Stomach (tissue), 9 donors: Measurements from ENCODE around the gene TEAD3. TPM values are rescaled to one million over a fixed set of nuclear protein-coding genes. Genes with fewer than 3 reads are reported as not detected.
A peak's percentile ranks its signal among the peaks of the same experiment; 100 is the strongest.

Experiments used
- DNase-seq, 2 donors: peaks; one replicate each; pipeline versions ENCODE4 v3.0.0 to v3.0.0-alpha.2; 2013 to 2019
- H3K27ac ChIP-seq, 5 donors: fragments of 200-600 bp in 4 of 5; sonication (generic) in 4 of 5; one replicate each; pipeline ENCODE4 v1.5.1; 2013 to 2019; ENCODE audit warnings: mild to moderate bottlenecking in 1 of 5, moderate library complexity in 1 of 5
- H3K27me3 ChIP-seq, 3 donors: fragments of 200-600 bp; sonication (generic); one replicate each; pipeline ENCODE4 v1.5.1; 2017 to 2019; ENCODE audit warnings: mixed run types in 1 of 3
- H3K36me3 ChIP-seq, 4 donors: fragments of 200-600 bp; sonication (generic); 1 replicate in 3 of 4; 2 replicates in 1 of 4; pipeline ENCODE4 v1.5.1; 2016 to 2019
- H3K4me1 ChIP-seq, 4 donors: fragments of 200-600 bp; sonication (generic); one replicate each; pipeline ENCODE4 v1.5.1; 2016 to 2019
- H3K4me3 ChIP-seq, 4 donors: fragments of 200-600 bp; sonication (generic) in 3 of 4; one replicate each; pipeline ENCODE4 v1.5.1; 2016 to 2019; ENCODE audit warnings: mild to moderate bottlenecking in 1 of 4
- H3K9me3 ChIP-seq, 4 donors: fragments of 200-600 bp; sonication (generic); one replicate each; pipeline ENCODE4 v1.5.1; 2016 to 2019
- CTCF ChIP-seq, 7 experiments: fragments of 450-650 bp in 4 of 7; fragments of 200-600 bp in 3 of 7; sonication (generic) in 3 of 7; IDR thresholded peaks; one replicate each; pipeline ENCODE4 v1.5.1; 2016 to 2019; ENCODE audit warnings: antibody characterized with exemption in 7 of 7, control low read depth in 2 of 7, mild to moderate bottlenecking in 1 of 7
- EP300 ChIP-seq: sonication (generic); formaldehyde crosslinking; IDR thresholded peaks from one replicate; pipeline ENCODE4 v1.6.1; 2017; ENCODE audit warnings: antibody characterized with exemption
- POLR2A ChIP-seq, 4 donors: fragments of 450-650 bp; IDR thresholded peaks; one replicate each; pipeline ENCODE4 v1.6.1; 2016; ENCODE audit warnings: antibody characterized with exemption in 4 of 4, control low read depth in 2 of 4, mild to moderate bottlenecking in 1 of 4, moderate library complexity in 1 of 4
- POLR2AphosphoS5 ChIP-seq, 3 donors: sonication (generic); formaldehyde crosslinking; IDR thresholded peaks; one replicate each; pipeline ENCODE4 v1.6.1; 2016; ENCODE audit warnings: antibody characterized with exemption in 3 of 3
- WGBS, 5 donors: extraction: QIAGEN DNeasy Blood & Tissue Kit in 3 of 5; methylation state at CpG; one replicate each; pipeline versions ENCODE4 v1.1.5 to v1.1.7; 2013 to 2018; 5-methylcytosine and 5-hydroxymethylcytosine counted together
- intact Hi-C: fragments of 100-400 bp; cut with DNase I; formaldehyde crosslinking; loops from one replicate; pipeline ENCODE4 v1.15.1; 2023; ENCODE audit warnings: low total_unique reads
- polyA plus RNA-seq, 3 donors: library from polyadenylated mRNA; stranded (reverse); fragments of 200-250 nt; gene quantifications; one replicate each; pipeline ENCODE4 v1.2.3, GENCODE V29; 2013
- total RNA-seq, 5 donors: library from RNA; depleted of rRNA; stranded (reverse); fragments of >200 nt; gene quantifications; one replicate each; pipeline versions ENCODE4 v1.1.0 to v1.2.3, GENCODE V29; 2014 to 2016
- donor health status: healthy with polysubstance abuse.
- donor health status: Bipolar disorder and iron deficiency.
- donor health status: healthy.

The TEAD3 gene
- total and polyA plus RNA-seq, 8 donors = 13.0 to 49.1 (median 18.9) TPM

GRCh38 chr6:35454391-35455110, 42.3 kb downstream of the TEAD3 start:
- no peak for TF ChIP-seq POLR2AphosphoS5 (IDR thresholded peaks at IDR 0.05)

GRCh38 chr6:35453236-35453635, 43.6 kb downstream of the TEAD3 start:
- Histone ChIP-seq H3K27ac (peak overlapping the region in 1 of 5 donors; percentile 88), H3K4me3 (peak overlapping the region; percentile 58 to 78 (median 71)), H3K4me1 (peaks cover 15 to 32% (median 25%) of the 10 kb centered on the region in 4 donors), H3K27me3 (no peaks in the 10 kb centered on the region), H3K36me3 (peaks cover 0 to 29% (median 23%) of the 10 kb centered on the region in 4 donors), H3K9me3 (no peaks in the 10 kb centered on the region)
- WGBS, 5 donors = 8 to 23% (median 18%) methylated on average over 3 of the region's 3 CpGs
- intact Hi-C loops = loop anchor here (5.0 kb wide), 2 partner anchors 111 to 156 kb away; partner anchors contain the start of genes DEF6 and PPARD
- no peak for DNase-seq
- no peak for TF ChIP-seq POLR2AphosphoS5 (IDR thresholded peaks at IDR 0.05)
- TF ChIP-seq CTCF (IDR thresholded peaks at IDR 0.05) = no peak
- TF ChIP-seq EP300 = no peak
- TF ChIP-seq POLR2A (IDR thresholded peaks at IDR 0.05) = no peak

More at GRCh38 chr6:35454391-35455110, 42.3 kb downstream of the TEAD3 start:
- H3K36me3 ChIP-seq = peaks cover 2 to 41% (median 31%) of the 10 kb centered on the region in 4 donors
- no peak overlapping the region for H3K27ac ChIP-seq
- no peak overlapping the region for H3K4me3 ChIP-seq
- WGBS, 5 donors = 84 to 95% (median 94%) methylated on average over 9 of the region's 9 CpGs
- intact Hi-C loops = loop anchor here (5.0 kb wide), 2 partner anchors 112 to 157 kb away; partner anchors contain the start of genes DEF6 and PPARD
- H3K9me3 ChIP-seq = no peaks in the 10 kb centered on the region
- peaks cover 15 to 32% (median 25%) of the 10 kb centered on the region in 4 donors for H3K4me1 ChIP-seq
- no peak for DNase-seq
- H3K27me3 ChIP-seq = no peaks in the 10 kb centered on the region

DNA sequence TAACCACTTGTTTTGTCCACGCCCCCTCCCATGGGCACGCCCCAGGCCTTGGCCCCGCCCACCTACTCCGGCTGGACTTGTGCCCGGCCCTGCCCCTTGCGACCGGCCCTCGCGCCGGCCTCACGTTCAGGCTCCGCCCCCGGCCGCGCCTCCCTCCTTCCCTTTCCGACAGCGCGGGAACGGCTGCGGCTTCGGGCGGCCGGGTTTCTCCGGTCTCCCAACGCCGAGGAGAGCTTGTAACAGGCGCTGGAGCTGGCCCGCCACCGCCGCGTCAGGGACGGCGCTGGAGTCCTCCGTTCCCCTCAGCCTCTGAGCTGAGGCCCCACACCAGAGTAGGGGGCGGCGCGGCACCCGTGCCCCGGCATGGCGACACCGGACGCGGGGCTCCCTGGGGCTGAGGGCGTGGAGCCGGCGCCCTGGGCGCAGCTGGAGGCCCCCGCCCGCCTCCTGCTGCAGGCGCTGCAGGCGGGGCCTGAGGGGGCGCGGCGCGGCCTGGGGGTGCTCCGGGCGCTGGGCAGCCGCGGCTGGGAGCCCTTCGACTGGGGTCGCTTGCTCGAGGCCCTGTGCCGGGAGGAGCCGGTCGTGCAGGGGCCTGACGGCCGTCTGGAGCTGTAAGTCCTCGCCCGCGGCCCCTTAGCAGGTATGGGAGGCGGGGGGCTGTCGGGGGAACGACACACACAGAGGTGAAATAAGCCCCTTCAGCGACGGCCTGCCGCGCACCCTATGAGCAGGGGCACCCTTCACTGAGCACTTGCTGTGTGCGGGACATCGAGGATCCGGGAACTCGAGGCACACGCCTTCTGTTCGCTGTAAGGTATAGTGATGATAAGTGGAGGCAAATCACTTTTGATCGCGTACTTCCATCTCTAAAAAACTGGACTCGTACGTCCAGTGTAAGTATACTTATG, 44.4 kb downstream of the TEAD3 start, which contains the start of gene FANCE:
Gene FANCE (plus strand): TSS at position 156 of the 908 bp plus-strand sequence. CDS start 208 bp downstream, at position 364.
- H3K27ac ChIP-seq = peak within 1 kb of the TSS; percentile 61 to 88 (median 80)
- H3K9me3 ChIP-seq = no peaks in the 10 kb centered on the region
- peak; percentile 97 to 98 for DNase-seq
- no peak for TF ChIP-seq POLR2A (IDR thresholded peaks at IDR 0.05)
- TF ChIP-seq POLR2AphosphoS5 (IDR thresholded peaks at IDR 0.05) = peak; percentile 54 to 91 (median 63)
- peaks cover 15 to 32% (median 25%) of the 10 kb centered on the region in 4 donors for H3K4me1 ChIP-seq
- WGBS, 5 donors = 0 to 2% (median 1%) methylated on average over 16 to 87 of the region's 87 CpGs
- peak within 1 kb of the TSS; percentile 58 to 78 (median 71) for H3K4me3 ChIP-seq
- intact Hi-C loops = loop anchor here (5.0 kb wide), 2 partner anchors 110 to 155 kb away; partner anchors contain the start of genes DEF6 and PPARD
- H3K36me3 ChIP-seq = peaks cover 0 to 21% (median 19%) of the 10 kb centered on the region in 4 donors
- H3K27me3 ChIP-seq = no peaks in the 10 kb centered on the region

GRCh38 chr6:35451354-35452182, 45.3 kb downstream of the TEAD3 start:
- H3K9me3 ChIP-seq = no peaks in the 10 kb centered on the region
- peaks cover 0 to 12% (median 11%) of the 10 kb centered on the region in 4 donors for H3K36me3 ChIP-seq
- peaks cover 15 to 32% (median 25%) of the 10 kb centered on the region in 4 donors for H3K4me1 ChIP-seq
- TF ChIP-seq POLR2AphosphoS5 (IDR thresholded peaks at IDR 0.05) = no peak
- no peak for TF ChIP-seq CTCF (IDR thresholded peaks at IDR 0.05)
- no peak for TF ChIP-seq EP300
- TF ChIP-seq POLR2A (IDR thresholded peaks at IDR 0.05) = no peak
- H3K4me3 ChIP-seq = peak overlapping the region; percentile 58 to 78 (median 71)
- no peaks in the 10 kb centered on the region for H3K27me3 ChIP-seq
- H3K27ac ChIP-seq = peak overlapping the region in 4 of 5 donors; percentile 61 to 88 (median 83)
- DNase-seq = peak in 1 of 2 donors; percentile 65
- 8 to 14% (median 9%) methylated on average over 15 to 20 of the region's 20 CpGs for WGBS, 5 donors
- intact Hi-C loops = loop anchor here (5.0 kb wide), 2 partner anchors 109 to 154 kb away; partner anchors contain the start of genes DEF6 and PPARD
